ENCODE data around the gene CBLN3.

Gene CBLN3

GRCh38 chr14:24416932-24417619 is 12.4 kb downstream of the CBLN3 start:
- no peaks in the 10 kb centered on the region for H3K9me3 ChIP-seq (ENCODE audit: insufficient read depth, low read depth, low read length)
- H3K36me3 ChIP-seq (ENCODE audit: insufficient read depth, low read depth, low read length), result peaks cover 23% of the 10 kb centered on the region; the same call in 1 of the 2 replicates
- H3K4me1 ChIP-seq (ENCODE audit: insufficient read depth, low read length), result no peaks in the 10 kb centered on the region
- no peak overlapping the region for H3K4me3 ChIP-seq (ENCODE audit: low read length)
- H3K27ac ChIP-seq (ENCODE audit: low read length), result no peak overlapping the region
- H3K9ac ChIP-seq (ENCODE audit: low read depth, low read length), result no peak overlapping the region
- peaks cover 27% of the 10 kb centered on the region for H3K27me3 ChIP-seq (ENCODE audit: insufficient read depth, low read length)

GRCh38 chr14:24416254-24416931 is 13.1 kb downstream of the CBLN3 start:
- no peaks in the 10 kb centered on the region for H3K4me1 ChIP-seq (ENCODE audit: insufficient read depth, low read length)
- H3K27me3 ChIP-seq (ENCODE audit: insufficient read depth, low read length), result peaks cover 23% of the 10 kb centered on the region
- H3K36me3 ChIP-seq (ENCODE audit: insufficient read depth, low read depth, low read length), result peaks cover 23% of the 10 kb centered on the region; the same call in 1 of the 2 replicates
- no peak overlapping the region for H3K9ac ChIP-seq (ENCODE audit: low read depth, low read length)
- no peak overlapping the region for H3K27ac ChIP-seq (ENCODE audit: low read length)
- no peak overlapping the region for H3K4me3 ChIP-seq (ENCODE audit: low read length)
- no peaks in the 10 kb centered on the region for H3K9me3 ChIP-seq (ENCODE audit: insufficient read depth, low read depth, low read length)

GRCh38 chr14:24415421-24416253 is 13.8 kb downstream of the CBLN3 start:
- Histone ChIP-seq H3K4me1 (ENCODE audit: insufficient read depth, low read length) (no peaks in the 10 kb centered on the region), H3K9ac (ENCODE audit: low read depth, low read length) (no peak overlapping the region), H3K36me3 (ENCODE audit: insufficient read depth, low read depth, low read length) (peaks cover 23% of the 10 kb centered on the region; the same call in 1 of the 2 replicates), H3K9me3 (ENCODE audit: insufficient read depth, low read depth, low read length) (no peaks in the 10 kb centered on the region), H3K4me3 (ENCODE audit: low read length) (no peak overlapping the region), H3K27ac (ENCODE audit: low read length) (no peak overlapping the region), H3K27me3 (ENCODE audit: insufficient read depth, low read length) (peaks cover 23% of the 10 kb centered on the region)

- H3K9me3 ChIP-seq (ENCODE audit: insufficient read depth, low read depth, low read length), result no peaks in the 10 kb centered on the region
- no peak overlapping the region for H3K9ac ChIP-seq (ENCODE audit: low read depth, low read length)
- H3K4me1 ChIP-seq (ENCODE audit: insufficient read depth, low read length), result no peaks in the 10 kb centered on the region
- H3K27ac ChIP-seq (ENCODE audit: low read length), result no peak overlapping the region
- H3K4me3 ChIP-seq (ENCODE audit: low read length), result no peak overlapping the region
- H3K27me3 ChIP-seq (ENCODE audit: insufficient read depth, low read length), result peaks cover 16% of the 10 kb centered on the region
- peaks cover 23% of the 10 kb centered on the region; the same call in 1 of the 2 replicates for H3K36me3 ChIP-seq (ENCODE audit: insufficient read depth, low read depth, low read length)
These were observed 14.6 kb downstream of the CBLN3 start for GRCh38 chr14:24414732-24415420.

- H3K36me3 ChIP-seq (ENCODE audit: insufficient read depth, low read depth, low read length), result peaks cover 23% of the 10 kb centered on the region; the same call in 1 of the 2 replicates
- no peaks in the 10 kb centered on the region for H3K4me1 ChIP-seq (ENCODE audit: insufficient read depth, low read length)
- H3K27me3 ChIP-seq (ENCODE audit: insufficient read depth, low read length), result peaks cover 10% of the 10 kb centered on the region
These were observed 15.4 kb downstream of the CBLN3 start for GRCh38 chr14:24414077-24414476.

GRCh38 chr14:24411443-24412389 is 17.8 kb downstream of the CBLN3 start:
- Histone ChIP-seq H3K4me1 (ENCODE audit: insufficient read depth, low read length) (no peaks in the 10 kb centered on the region), H3K9ac (ENCODE audit: low read depth, low read length) (no peak overlapping the region), H3K27me3 (ENCODE audit: insufficient read depth, low read length) (no peaks in the 10 kb centered on the region), H3K9me3 (ENCODE audit: insufficient read depth, low read depth, low read length) (no peaks in the 10 kb centered on the region), H3K27ac (ENCODE audit: low read length) (no peak overlapping the region), H3K4me3 (ENCODE audit: low read length) (no peak overlapping the region), H3K36me3 (ENCODE audit: insufficient read depth, low read depth, low read length) (peaks cover 23% of the 10 kb centered on the region; the same call in 1 of the 2 replicates)

More at GRCh38 chr14:24414077-24414476, 15.4 kb downstream of the CBLN3 start:
- Histone ChIP-seq H3K4me3 (ENCODE audit: low read length) (no peak overlapping the region), H3K27ac (ENCODE audit: low read length) (no peak overlapping the region), H3K9me3 (ENCODE audit: insufficient read depth, low read depth, low read length) (no peaks in the 10 kb centered on the region), H3K9ac (ENCODE audit: low read depth, low read length) (no peak overlapping the region)

GRCh38 chr14:24409956-24410355 is 19.5 kb downstream of the CBLN3 start:
- Histone ChIP-seq H3K36me3 (ENCODE audit: insufficient read depth, low read depth, low read length) (peaks cover 23% of the 10 kb centered on the region; the same call in 1 of the 2 replicates), H3K9ac (ENCODE audit: low read depth, low read length) (no peak overlapping the region), H3K4me3 (ENCODE audit: low read length) (no peak overlapping the region), H3K27me3 (ENCODE audit: insufficient read depth, low read length) (no peaks in the 10 kb centered on the region), H3K4me1 (ENCODE audit: insufficient read depth, low read length) (no peaks in the 10 kb centered on the region), H3K27ac (ENCODE audit: low read length) (no peak overlapping the region), H3K9me3 (ENCODE audit: insufficient read depth, low read depth, low read length) (no peaks in the 10 kb centered on the region)

- no peaks in the 10 kb centered on the region for H3K9me3 ChIP-seq (ENCODE audit: insufficient read depth, low read depth, low read length)
- H3K4me1 ChIP-seq (ENCODE audit: insufficient read depth, low read length), result no peaks in the 10 kb centered on the region
- no peaks in the 10 kb centered on the region for H3K27me3 ChIP-seq (ENCODE audit: insufficient read depth, low read length)
- peaks cover 17% of the 10 kb centered on the region; the same call in 1 of the 2 replicates for H3K36me3 ChIP-seq (ENCODE audit: insufficient read depth, low read depth, low read length)
- no peak overlapping the region for H3K9ac ChIP-seq (ENCODE audit: low read depth, low read length)
- H3K4me3 ChIP-seq (ENCODE audit: low read length), result no peak overlapping the region
- no peak overlapping the region for H3K27ac ChIP-seq (ENCODE audit: low read length)
These were observed 20.3 kb downstream of the CBLN3 start for GRCh38 chr14:24409192-24409591.

GRCh38 chr14:24408764-24409163 is 20.7 kb downstream of the CBLN3 start:
- no peaks in the 10 kb centered on the region for H3K4me1 ChIP-seq (ENCODE audit: insufficient read depth, low read length)
- H3K36me3 ChIP-seq (ENCODE audit: insufficient read depth, low read depth, low read length), result peaks cover 13% of the 10 kb centered on the region; the same call in 1 of the 2 replicates
- no peaks in the 10 kb centered on the region for H3K9me3 ChIP-seq (ENCODE audit: insufficient read depth, low read depth, low read length)
- H3K27me3 ChIP-seq (ENCODE audit: insufficient read depth, low read length), result no peaks in the 10 kb centered on the region
- no peak overlapping the region for H3K9ac ChIP-seq (ENCODE audit: low read depth, low read length)
- no peak overlapping the region for H3K27ac ChIP-seq (ENCODE audit: low read length)
- H3K4me3 ChIP-seq (ENCODE audit: low read length), result no peak overlapping the region

GRCh38 chr14:24407608-24408325 is 21.7 kb downstream of the CBLN3 start:
- Histone ChIP-seq H3K9ac (ENCODE audit: low read depth, low read length) (no peak overlapping the region), H3K27me3 (ENCODE audit: insufficient read depth, low read length) (no peaks in the 10 kb centered on the region), H3K27ac (ENCODE audit: low read length) (no peak overlapping the region), H3K4me3 (ENCODE audit: low read length) (no peak overlapping the region), H3K4me1 (ENCODE audit: insufficient read depth, low read length) (no peaks in the 10 kb centered on the region), H3K36me3 (ENCODE audit: insufficient read depth, low read depth, low read length) (peaks cover 5% of the 10 kb centered on the region; the same call in 1 of the 2 replicates), H3K9me3 (ENCODE audit: insufficient read depth, low read depth, low read length) (no peaks in the 10 kb centered on the region)
